ENCODE results near the gene ARHGEF12. TPM values are rescaled to one million over a fixed set of nuclear protein-coding genes. Genes with fewer than 3 reads are reported as not detected.

ARHGEF12 gene
- 136 TPM for total RNA-seq

GRCh38 chr11:120335908-120336640, at the start of gene ARHGEF12:
Gene ARHGEF12, plus strand, starts transcription at chr11:120336413. Its CDS starts 831 bp downstream, at chr11:120337244.

GRCh38 chr11:120324932-120325810, 11.0 kb upstream of the ARHGEF12 start, which contains the start of gene TLCD5:
Gene TLCD5, plus strand, starts transcription at chr11:120325299. Its CDS starts 2,143 bp downstream, at chr11:120327442.

GRCh38 chr11:120511116-120511819, 175.1 kb downstream of the ARHGEF12 start, which contains the start of gene GRIK4:
Gene GRIK4, plus strand, starts transcription at chr11:120511748. Its CDS starts 148,571 bp downstream, at chr11:120660319.

Small RNAs within 50 kb of the gene (small RNA-seq; reads per million reads assigned to genes)
- gene RF00100 (ENCODE audit: low replicate concordance), result 6,050 reads per million, percentile 100 among the genes with 10 or more reads in this experiment

Other genes starting within 250 kb of the ARHGEF12 start
- 3.0 TPM for gene TRIM29, start 198.3 kb upstream of the ARHGEF12 start, total RNA-seq
- 38.0 TPM for gene OAF, start 125.4 kb upstream of the ARHGEF12 start, total RNA-seq
- 0.58 TPM for gene POU2F3, start 96.3 kb upstream of the ARHGEF12 start, total RNA-seq
- gene TLCD5, start 11.1 kb upstream of the ARHGEF12 start, total RNA-seq, result 8.8 TPM
- 1.4 TPM for gene GRIK4, start 175.3 kb downstream of the ARHGEF12 start, total RNA-seq